Small intestine (tissue), 7 donors: Measurements from ENCODE around the gene ANKRD22. TPM values are rescaled to one million over a fixed set of nuclear protein-coding genes. Genes with fewer than 3 reads are reported as not detected.
"Not testable (repeated sequence)": the region's sequence is repeated elsewhere in the genome, so short reads cannot be mapped to it uniquely, and the experiment has no call there.

Experiments
- DNase-seq, 2 donors: peaks; one replicate each; pipeline versions ENCODE4 v3.0.0 to v3.0.0-alpha.2; 2013
- FAIRE-seq: peaks from 2 replicates; lab custom pipeline; 2012; peaks lifted over from hg19 to GRCh38; lab: Jason Lieb, UNC
- H3K27ac ChIP-seq, 3 donors: one replicate each; pipeline ENCODE4 v1.5.1; 2013; ENCODE audit warnings: low read length in 2 of 3, mild to moderate bottlenecking in 2 of 3, control low read depth in 1 of 3, inconsistent platforms in 1 of 3, low read depth in 1 of 3, moderate library complexity in 1 of 3
- H3K27me3 ChIP-seq, 3 donors: one replicate each; pipeline ENCODE4 v1.6.1; 2013; ENCODE audit warnings: low read length in 3 of 3, inconsistent platforms in 1 of 3; ENCODE audit not compliant: control insufficient read depth in 3 of 3, insufficient read depth in 3 of 3
- H3K36me3 ChIP-seq, 3 donors: one replicate each; pipeline ENCODE4 v1.6.1; 2013; ENCODE audit warnings: low read length in 3 of 3, inconsistent platforms in 1 of 3, low read depth in 1 of 3, mild to moderate bottlenecking in 1 of 3, moderate library complexity in 1 of 3; ENCODE audit not compliant: control insufficient read depth in 3 of 3, insufficient read depth in 2 of 3
- H3K4me1 ChIP-seq, 3 donors: one replicate each; pipeline ENCODE4 v1.6.1; 2013; ENCODE audit warnings: low read length in 2 of 3, inconsistent platforms in 1 of 3, low read depth in 1 of 3, mild to moderate bottlenecking in 1 of 3, moderate library complexity in 1 of 3; ENCODE audit not compliant: control insufficient read depth in 3 of 3, insufficient read depth in 2 of 3
- H3K4me3 ChIP-seq, 3 donors: one replicate each; pipeline ENCODE4 v1.5.1; 2013; ENCODE audit warnings: low read length in 3 of 3, control low read depth in 1 of 3, inconsistent platforms in 1 of 3, low read depth in 1 of 3, mild to moderate bottlenecking in 1 of 3, moderate library complexity in 1 of 3
- H3K9me3 ChIP-seq, 2 donors: one replicate each; pipeline ENCODE4 v1.6.1; 2013; ENCODE audit warnings: low read depth in 1 of 2, low read length in 1 of 2; ENCODE audit not compliant: control insufficient read depth in 2 of 2, insufficient read depth in 1 of 2
- WGBS, 3 donors: extraction: QIAGEN DNeasy Blood & Tissue Kit; methylation state at CpG; one replicate each; pipeline ENCODE4 v1.1.7; 2013; 5-methylcytosine and 5-hydroxymethylcytosine counted together
- polyA plus RNA-seq, 4 donors: library from polyadenylated mRNA; stranded (reverse) in 3 of 4; unstranded in 1 of 4; fragments of 200-250 nt in 3 of 4; fragments of 120-200 nt in 1 of 4; gene quantifications; one replicate each; pipeline versions ENCODE4 v1.2.1 to v1.2.3, GENCODE V29; 2013
- donor health status: healthy with polysubstance abuse.
- donor health status: control.
- donor health status: control.
- donor health status: Bipolar disorder and iron deficiency.
- donor health status: healthy.

ANKRD22 gene
- polyA plus RNA-seq, 4 donors = 0.81 to 8.5 (median 2.2) TPM

DNA sequence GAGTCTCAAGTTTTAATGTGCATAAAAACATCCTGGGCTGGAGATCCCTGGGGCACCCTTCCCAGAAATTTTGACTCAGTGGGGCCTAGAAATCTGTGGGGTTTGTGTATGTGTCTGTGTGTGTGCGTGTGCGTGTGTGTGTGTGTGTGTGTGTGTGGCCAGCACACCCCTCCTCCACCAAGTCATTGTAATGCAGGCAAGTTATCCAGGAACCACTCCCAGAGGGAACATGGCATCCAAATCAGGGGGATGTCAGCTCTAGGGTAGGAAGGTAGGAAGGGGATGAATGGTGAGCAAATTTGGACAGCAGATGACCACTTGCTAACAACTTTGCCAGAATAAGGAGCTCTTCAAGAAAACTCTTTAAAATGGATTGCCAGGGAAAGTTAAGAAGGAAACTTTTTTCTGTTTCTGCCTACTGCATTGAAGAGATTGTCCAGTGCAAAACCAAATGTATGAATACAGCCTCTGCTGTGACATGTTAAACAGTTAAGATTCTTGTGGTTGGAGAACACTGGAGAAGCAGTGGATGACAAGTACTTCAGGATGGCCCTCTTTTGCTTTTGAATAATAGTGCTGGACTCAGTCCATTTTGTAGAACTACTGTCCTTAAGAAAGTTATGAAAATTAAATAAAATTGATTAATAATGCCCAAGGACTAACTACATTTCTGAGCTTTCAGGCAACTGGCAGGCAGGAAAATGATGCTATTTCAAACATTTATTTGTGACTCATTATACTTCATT is 40.8 kb upstream of the ANKRD22 start:
- Histone ChIP-seq H3K27me3 (no peaks in the 10 kb centered on the region), H3K9me3 (no peaks in the 10 kb centered on the region), H3K4me3 (no peak overlapping the region), H3K4me1 (peaks cover 2 to 32% (median 30%) of the 10 kb centered on the region in 3 donors), H3K36me3 (peaks cover 0 to 2% (median 0%) of the 10 kb centered on the region in 3 donors), H3K27ac (peak overlapping the region in 1 of 3 donors; percentile 49)
- FAIRE-seq = no peak
- 69 to 81% (median 78%) methylated on average over 2 of the region's 2 CpGs for WGBS, 3 donors
- DNase-seq = no peak

DNA sequence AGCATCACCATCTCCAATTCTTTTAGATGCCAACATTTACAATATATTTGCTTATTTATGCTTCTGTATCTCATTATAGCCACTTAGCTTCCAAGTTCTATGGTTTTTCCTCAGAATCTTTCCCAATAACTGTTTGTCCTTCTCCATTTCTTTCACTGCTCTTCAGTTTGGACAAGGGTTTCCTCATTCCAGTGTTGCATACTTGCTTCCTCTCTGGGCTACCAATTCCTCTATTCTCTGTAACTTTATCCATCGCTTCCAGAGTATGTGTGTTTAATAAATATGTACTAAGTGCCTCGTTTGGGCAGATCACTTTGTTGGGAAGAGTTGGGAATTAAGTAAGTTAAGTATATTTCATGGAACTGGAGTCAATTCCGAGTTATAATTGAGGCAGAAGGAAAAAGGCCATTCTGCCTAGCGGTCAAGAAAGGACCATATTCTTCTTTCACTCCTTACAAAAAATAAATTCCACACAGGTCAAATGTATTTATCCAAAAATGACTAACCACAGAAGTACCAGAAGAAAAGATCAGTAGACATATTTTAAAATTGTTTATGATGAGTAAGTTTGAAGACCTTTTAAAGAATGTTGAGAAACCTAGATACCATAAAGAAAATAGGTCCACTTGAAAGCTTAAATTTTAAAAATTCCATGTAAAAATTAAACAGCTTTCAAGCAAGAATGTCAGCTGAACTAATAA is 39.2 kb upstream of the ANKRD22 start:
- 88 to 94% (median 94%) methylated on average over 4 of the region's 4 CpGs for WGBS, 3 donors
- FAIRE-seq = no peak

DNA sequence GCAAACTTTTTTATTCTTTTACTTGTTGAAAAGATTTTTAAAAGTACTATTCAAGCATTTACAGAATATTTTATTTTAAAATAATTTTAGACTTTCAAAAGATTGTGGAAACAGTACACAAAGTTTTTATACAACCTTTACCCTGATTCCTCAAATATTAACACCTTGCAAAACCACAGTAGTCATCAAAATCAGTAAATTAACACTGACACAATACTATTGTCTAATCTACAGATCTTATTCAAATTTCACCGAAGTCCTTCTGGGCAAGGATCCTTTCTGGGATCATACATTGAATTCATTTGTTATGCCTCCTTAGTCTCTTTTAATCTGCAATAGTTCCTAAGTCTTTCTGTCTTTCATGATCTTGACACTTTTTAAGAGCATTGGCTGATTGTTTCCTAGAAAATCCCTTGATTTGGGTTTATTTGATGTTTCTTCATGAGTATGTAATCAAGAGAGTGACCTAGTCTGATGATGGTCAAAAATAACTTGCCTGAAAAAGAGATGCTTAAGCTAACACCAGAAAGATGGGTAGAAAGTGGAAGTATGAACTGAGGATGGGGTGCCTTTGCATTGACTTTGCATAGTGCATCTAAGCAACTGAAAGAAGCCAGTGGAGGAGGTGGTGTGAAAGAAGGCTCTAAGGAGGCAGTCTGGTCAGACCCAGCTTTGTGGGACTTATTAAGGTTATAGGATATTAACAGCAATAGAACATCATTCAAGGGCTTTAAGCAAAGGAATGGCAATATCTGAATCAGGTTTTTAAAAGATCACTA is 38.1 kb upstream of the ANKRD22 start:
- no peaks in the 10 kb centered on the region for H3K27me3 ChIP-seq
- H3K9me3 ChIP-seq = no peaks in the 10 kb centered on the region
- H3K36me3 ChIP-seq = peaks cover 0 to 3% (median 0%) of the 10 kb centered on the region in 3 donors
- WGBS, 3 donors = 73 to 80% (median 74%) methylated on average over 1 of the region's 1 CpG
- DNase-seq (no peak), FAIRE-seq (no peak)
- H3K27ac ChIP-seq = no peak overlapping the region
- peaks cover 2 to 24% (median 12%) of the 10 kb centered on the region in 3 donors for H3K4me1 ChIP-seq
- H3K4me3 ChIP-seq = no peak overlapping the region

More for the DNA sequence above, 39.2 kb upstream of the ANKRD22 start:
- DNase-seq = no peak
- H3K9me3 ChIP-seq = no peaks in the 10 kb centered on the region
- H3K27me3 ChIP-seq = no peaks in the 10 kb centered on the region
- H3K4me3 ChIP-seq = no peak overlapping the region
- H3K27ac ChIP-seq = no peak overlapping the region
- peaks cover 0 to 3% (median 0%) of the 10 kb centered on the region in 3 donors for H3K36me3 ChIP-seq
- peaks cover 4 to 29% (median 22%) of the 10 kb centered on the region in 3 donors for H3K4me1 ChIP-seq

DNA sequence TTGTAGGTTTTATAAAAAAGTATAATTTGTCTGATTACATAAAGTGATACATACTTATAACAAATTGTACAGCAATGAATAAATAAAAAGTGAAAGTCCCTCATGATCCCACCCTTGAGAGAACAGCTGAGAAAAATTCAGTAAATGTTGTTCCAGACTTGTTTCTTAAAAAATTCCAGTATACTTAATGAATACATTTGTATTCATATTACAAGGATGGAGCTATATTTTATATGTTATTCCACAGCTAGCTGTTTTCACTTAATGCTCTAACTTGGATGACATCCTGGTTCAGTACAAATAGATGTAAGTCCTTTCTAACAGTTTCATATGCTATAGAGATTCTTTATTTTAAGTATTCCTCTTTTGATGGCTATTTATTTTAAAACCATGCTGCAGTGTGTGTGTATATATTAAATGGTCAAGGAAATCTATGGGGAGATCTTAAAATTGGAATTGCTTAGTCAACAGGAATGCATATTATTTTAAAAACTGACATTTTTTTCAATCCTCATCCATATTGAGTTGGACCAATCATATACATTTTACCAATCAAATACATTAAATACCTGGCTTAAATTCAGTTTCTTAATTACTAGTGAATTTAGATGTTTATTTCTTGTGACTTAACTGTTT is 37.3 kb upstream of the ANKRD22 start:
- peaks cover 5 to 25% (median 9%) of the 10 kb centered on the region in 3 donors for H3K4me1 ChIP-seq
- no peaks in the 10 kb centered on the region for H3K27me3 ChIP-seq
- FAIRE-seq (no peak), DNase-seq (no peak)
- no peak overlapping the region for H3K27ac ChIP-seq
- H3K4me3 ChIP-seq = no peak overlapping the region
- peaks cover 0 to 3% (median 0%) of the 10 kb centered on the region in 3 donors for H3K36me3 ChIP-seq
- no peaks in the 10 kb centered on the region for H3K9me3 ChIP-seq

DNA sequence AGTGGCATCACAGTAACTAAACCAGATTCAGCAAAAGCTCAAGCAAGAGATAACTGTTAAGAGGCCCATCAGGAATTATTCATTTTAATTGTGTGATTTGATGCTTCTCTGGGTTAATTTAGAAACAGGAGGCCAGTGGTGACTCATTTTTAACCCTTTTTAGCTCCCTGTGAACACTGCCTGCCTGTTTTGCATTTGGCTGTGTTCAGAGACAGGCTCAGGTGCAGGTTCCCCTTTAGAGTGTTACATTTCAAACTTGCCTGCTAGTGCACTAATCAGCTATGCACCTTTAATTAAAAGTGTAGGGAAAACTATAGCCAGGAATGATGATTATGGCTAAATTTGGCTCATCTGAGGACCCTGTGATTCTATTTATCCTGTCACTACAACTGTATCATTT is 34.9 kb upstream of the ANKRD22 start:
- Histone ChIP-seq H3K36me3 (peaks cover 0 to 3% (median 0%) of the 10 kb centered on the region in 3 donors), H3K4me1 (peaks cover 5 to 23% (median 17%) of the 10 kb centered on the region in 3 donors), H3K27ac (no peak overlapping the region), H3K9me3 (no peaks in the 10 kb centered on the region), H3K4me3 (no peak overlapping the region), H3K27me3 (no peaks in the 10 kb centered on the region)
- FAIRE-seq = no peak
- DNase-seq = no peak

DNA sequence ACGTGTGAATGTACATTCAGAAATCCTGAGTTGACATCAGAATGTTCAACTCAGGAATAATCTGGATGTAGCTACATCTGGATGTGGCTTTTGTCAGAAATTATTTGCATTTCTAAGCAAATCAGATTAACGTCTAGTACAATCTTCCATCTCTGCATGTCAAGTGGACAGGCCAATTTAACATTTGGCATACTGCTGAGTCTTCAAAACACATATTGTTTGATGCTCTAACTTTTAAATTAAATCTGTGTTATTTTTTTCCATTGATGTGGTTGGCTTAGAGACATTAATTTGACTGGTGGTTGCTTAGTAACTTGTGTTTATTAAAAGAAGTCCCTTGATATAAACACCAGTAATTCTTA is 31.8 kb upstream of the ANKRD22 start:
- no peak for DNase-seq
- no peak for FAIRE-seq
- 33 to 44% (median 38%) methylated on average over 2 of the region's 2 CpGs for WGBS, 3 donors
- Histone ChIP-seq H3K4me3 (no peak overlapping the region), H3K9me3 (no peaks in the 10 kb centered on the region), H3K4me1 (peaks cover 5 to 30% (median 23%) of the 10 kb centered on the region in 3 donors), H3K27me3 (no peaks in the 10 kb centered on the region), H3K27ac (peak overlapping the region in 1 of 3 donors; percentile 54), H3K36me3 (peaks cover 0 to 3% (median 0%) of the 10 kb centered on the region in 3 donors)

DNA sequence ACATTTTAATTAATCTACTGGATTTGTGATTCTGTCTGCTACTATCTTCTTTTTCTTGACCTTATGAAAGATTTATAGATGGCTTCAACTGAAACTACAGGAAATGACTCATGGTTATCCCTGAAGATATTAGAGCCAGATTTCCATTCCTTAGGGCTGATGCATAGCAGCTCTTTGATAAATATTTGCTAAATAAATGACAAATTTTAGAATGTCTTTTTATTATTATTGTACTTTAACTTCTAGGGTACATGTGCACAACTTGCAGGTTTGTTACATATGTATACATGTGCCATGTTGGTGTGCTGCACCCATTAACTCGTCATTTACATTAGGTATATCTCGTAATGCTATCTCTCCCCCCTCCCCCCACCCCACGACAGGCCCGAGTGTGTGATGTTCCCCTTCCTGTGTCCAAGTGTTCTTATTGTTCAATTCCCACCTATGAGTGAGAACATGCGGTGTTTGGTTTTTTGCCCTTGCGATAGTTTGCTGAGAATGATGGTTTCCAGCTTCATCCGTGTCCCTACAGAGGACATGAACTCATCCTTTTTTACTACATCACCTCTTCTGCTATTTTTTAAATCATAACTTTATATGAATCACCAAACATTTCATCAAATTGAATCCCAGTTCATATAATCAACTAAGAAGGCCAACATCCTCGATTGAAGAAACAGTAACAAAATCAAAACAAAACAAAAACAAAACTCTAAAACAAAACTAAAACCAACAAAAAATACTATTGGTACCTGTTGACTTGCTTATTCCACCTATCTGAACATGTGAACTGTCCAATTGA is 31.2 kb upstream of the ANKRD22 start:
- FAIRE-seq = peak; percentile 19
- not testable (repeated sequence) for H3K36me3 ChIP-seq, H3K9me3 ChIP-seq, H3K27me3 ChIP-seq, H3K4me3 ChIP-seq
- peak overlapping the region in 2 of 3 donors; percentile 54 to 99 for H3K27ac ChIP-seq
- peak; percentile 33 to 37 for DNase-seq
- H3K4me1 ChIP-seq = peaks cover 5 to 30% (median 18%) of the 10 kb centered on the region in 3 donors
- WGBS, 3 donors = 41 to 51% (median 47%) methylated on average over 8 of the region's 8 CpGs
